Left ventricle myocardium inferior (tissue), 1 donor: ENCODE measurements around the gene RGCC. TPM values are rescaled to one million over a fixed set of nuclear protein-coding genes. Genes with fewer than 3 reads are reported as not detected.

Experiments used
- DNase-seq: peaks from one replicate; pipeline ENCODE4 v3.0.0-alpha.2; 2020
- H3K27ac ChIP-seq: fragments of 200-600 bp; replicated peaks from 2 replicates; pipeline ENCODE4 v1.8.0; 2021
- H3K27me3 ChIP-seq: fragments of 200-600 bp; 2 replicates; pipeline ENCODE4 v1.8.0; 2021; ENCODE audit warnings: low read depth
- H3K36me3 ChIP-seq: fragments of 200-600 bp; 2 replicates; pipeline ENCODE4 v1.8.0; 2021
- H3K4me1 ChIP-seq: fragments of 200-600 bp; 2 replicates; pipeline ENCODE4 v1.8.0; 2021
- H3K4me3 ChIP-seq: fragments of 200-600 bp; 2 replicates; pipeline ENCODE4 v1.8.0; 2021; ENCODE audit warnings: mild to moderate bottlenecking, moderate library complexity
- H3K9me3 ChIP-seq: fragments of 200-600 bp; replicated peaks from 2 replicates; pipeline ENCODE4 v1.8.0; 2021
- intact Hi-C: fragments of 100-400 bp; cut with micrococcal nuclease; formaldehyde crosslinking; loops from one replicate; pipeline ENCODE4 v1.11.0; 2022
- total RNA-seq: library from RNA; stranded (reverse); fragmentation: NEBNext Ultra II Directional; extraction: Animal tissue kit (Norgen Biotek cat#: 25700); gene quantifications from one replicate; pipeline ENCODE4 v1.2.1, GENCODE V29; 2021
- TF ChIP-seq, protein P1 (sequence below): fragments of 200-600 bp; IDR thresholded peaks from 2 replicates; pipeline ENCODE4 v1.8.0; 2021; ENCODE audit warnings: antibody characterized with exemption, mild to moderate bottlenecking, borderline replicate concordance
- donor health status: DM: no; HTN: yes; CAD: no; lungs with severe emphysema.

The RGCC gene
- total RNA-seq, 1 donor from 2014 or later = 45.8 TPM

GRCh38 chr13:41492432-41493260 is 35.3 kb downstream of the RGCC start:
- intact Hi-C loops = no loop called here
- TF ChIP-seq, protein P1, sequence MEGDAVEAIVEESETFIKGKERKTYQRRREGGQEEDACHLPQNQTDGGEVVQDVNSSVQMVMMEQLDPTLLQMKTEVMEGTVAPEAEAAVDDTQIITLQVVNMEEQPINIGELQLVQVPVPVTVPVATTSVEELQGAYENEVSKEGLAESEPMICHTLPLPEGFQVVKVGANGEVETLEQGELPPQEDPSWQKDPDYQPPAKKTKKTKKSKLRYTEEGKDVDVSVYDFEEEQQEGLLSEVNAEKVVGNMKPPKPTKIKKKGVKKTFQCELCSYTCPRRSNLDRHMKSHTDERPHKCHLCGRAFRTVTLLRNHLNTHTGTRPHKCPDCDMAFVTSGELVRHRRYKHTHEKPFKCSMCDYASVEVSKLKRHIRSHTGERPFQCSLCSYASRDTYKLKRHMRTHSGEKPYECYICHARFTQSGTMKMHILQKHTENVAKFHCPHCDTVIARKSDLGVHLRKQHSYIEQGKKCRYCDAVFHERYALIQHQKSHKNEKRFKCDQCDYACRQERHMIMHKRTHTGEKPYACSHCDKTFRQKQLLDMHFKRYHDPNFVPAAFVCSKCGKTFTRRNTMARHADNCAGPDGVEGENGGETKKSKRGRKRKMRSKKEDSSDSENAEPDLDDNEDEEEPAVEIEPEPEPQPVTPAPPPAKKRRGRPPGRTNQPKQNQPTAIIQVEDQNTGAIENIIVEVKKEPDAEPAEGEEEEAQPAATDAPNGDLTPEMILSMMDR = no peak
- Histone ChIP-seq H3K36me3 (no peaks in the 10 kb centered on the region), H3K27me3 (no peaks in the 10 kb centered on the region), H3K9me3 (no peaks in the 10 kb centered on the region), H3K4me3 (no peak overlapping the region), H3K27ac (peak overlapping the region; percentile 87), H3K4me1 (peaks cover 53% of the 10 kb centered on the region)
- DNase-seq = no peak

DNA sequence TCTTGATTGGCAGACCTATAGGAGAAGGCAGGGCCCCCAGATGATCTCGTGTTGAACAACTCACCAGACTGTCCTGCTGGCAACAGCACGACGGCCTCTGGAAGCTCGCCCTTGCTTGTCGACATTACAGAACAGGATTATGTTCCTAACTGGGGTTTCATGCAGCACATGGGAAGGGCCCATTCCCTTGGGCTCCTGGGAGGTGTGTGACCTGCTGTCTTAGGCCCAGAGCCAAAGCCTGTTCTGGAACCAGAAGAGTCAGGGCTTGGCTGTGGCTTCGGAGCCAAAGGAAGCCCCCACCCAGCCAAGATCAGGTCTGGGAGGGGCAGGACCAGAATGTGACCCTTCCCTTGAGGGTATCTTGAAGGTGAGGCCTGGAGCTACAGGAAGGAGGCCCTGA is 36.9 kb downstream of the RGCC start:
- TF ChIP-seq, protein P1 = no peak
- intact Hi-C loops = no loop called here
- Histone ChIP-seq H3K4me3 (no peak overlapping the region), H3K27me3 (no peaks in the 10 kb centered on the region), H3K36me3 (no peaks in the 10 kb centered on the region), H3K4me1 (peaks cover 53% of the 10 kb centered on the region), H3K27ac (peak overlapping the region; percentile 87), H3K9me3 (no peaks in the 10 kb centered on the region)
- DNase-seq = peak; percentile 60

GRCh38 chr13:41495044-41495443 is 37.7 kb downstream of the RGCC start:
- Histone ChIP-seq H3K4me3 (no peak overlapping the region), H3K4me1 (peaks cover 53% of the 10 kb centered on the region), H3K36me3 (no peaks in the 10 kb centered on the region), H3K9me3 (no peaks in the 10 kb centered on the region), H3K27me3 (no peaks in the 10 kb centered on the region), H3K27ac (peak overlapping the region; percentile 87)
- intact Hi-C loops = no loop called here
- no peak for DNase-seq
- TF ChIP-seq, protein P1 = no peak

- DNase-seq = no peak
- Histone ChIP-seq H3K36me3 (no peaks in the 10 kb centered on the region), H3K27me3 (no peaks in the 10 kb centered on the region), H3K27ac (peak overlapping the region; percentile 87), H3K9me3 (no peaks in the 10 kb centered on the region), H3K4me1 (peaks cover 53% of the 10 kb centered on the region), H3K4me3 (no peak overlapping the region)
- intact Hi-C loops = no loop called here
- TF ChIP-seq, protein P1 = no peak
Observed at GRCh38 chr13:41496420-41497234, 39.3 kb downstream of the RGCC start.

DNA sequence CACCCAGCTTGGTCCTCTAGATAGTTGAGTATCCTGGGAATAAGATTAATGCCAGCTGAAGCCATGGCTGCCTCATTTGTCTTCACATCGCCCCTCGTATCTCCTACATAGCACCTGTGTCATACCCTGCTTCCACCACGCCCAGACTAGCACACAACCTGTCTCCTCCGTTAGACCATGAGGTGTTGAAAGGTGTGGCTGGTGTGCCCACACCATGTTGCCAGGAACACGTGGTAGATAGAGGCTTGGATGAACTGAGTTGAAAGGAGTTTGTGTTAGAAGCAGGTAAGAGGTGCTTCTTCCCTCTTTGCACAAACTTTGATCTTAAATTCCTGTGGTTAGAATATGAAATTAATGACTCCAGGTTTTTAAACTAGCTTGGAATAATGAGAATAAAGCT is 40.1 kb downstream of the RGCC start:
- H3K36me3 ChIP-seq = no peaks in the 10 kb centered on the region
- H3K4me1 ChIP-seq = peaks cover 49% of the 10 kb centered on the region
- DNase-seq = no peak
- no peak overlapping the region for H3K27ac ChIP-seq
- TF ChIP-seq, protein P1 = no peak
- H3K4me3 ChIP-seq = no peak overlapping the region
- no peaks in the 10 kb centered on the region for H3K9me3 ChIP-seq
- intact Hi-C loops = no loop called here
- no peaks in the 10 kb centered on the region for H3K27me3 ChIP-seq
